SU-DHL-6 (cell line): ENCODE results near the gene HAPSTR1.

Experiments used
- CTCF ChIP-seq: fragments of 200-600 bp; sonication (generic); IDR thresholded peaks from one replicate; pipeline ENCODE4 v1.5.1; 2017; ENCODE audit warnings: antibody characterized with exemption, mild to moderate bottlenecking, low read length, moderate library complexity; ENCODE audit not compliant: insufficient read depth, poor library complexity, severe bottlenecking
- EZH2phosphoT487 ChIP-seq: fragments of 200-600 bp; sonication (generic), shearing (Covaris generic); conservative IDR thresholded peaks from 2 replicates; pipeline ENCODE4 v1.6.1; 2018; ENCODE audit warnings: mild to moderate bottlenecking, antibody characterized with exemption, low read length, moderate library complexity, mixed read lengths

DNA sequence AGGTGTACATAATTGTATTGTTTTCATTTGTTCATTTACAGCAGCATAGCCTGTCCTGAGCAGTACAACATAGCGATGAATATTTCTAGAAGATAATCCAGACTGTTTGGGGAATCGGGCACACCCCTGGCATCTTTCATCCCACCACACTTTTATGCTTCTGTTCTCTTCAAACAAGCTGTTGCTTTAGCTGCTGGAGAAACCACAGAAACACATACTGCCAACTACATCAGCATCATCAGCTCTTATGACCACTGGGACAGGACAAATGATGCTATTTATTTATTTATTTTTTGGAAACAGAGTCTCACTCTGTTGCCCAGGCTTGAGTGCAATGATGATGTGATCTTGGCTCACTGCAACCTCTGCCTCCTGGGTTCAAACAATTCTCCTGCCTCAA, 22.6 kb upstream of the HAPSTR1 start:
- TF ChIP-seq CTCF (no peak), EZH2phosphoT487 (no peak)
